HL-60/S4 (cell line): ENCODE measurements around the gene SEMA4C.

Experiments
- in situ Hi-C: fragments of 300-500 bp; cut with MboI; formaldehyde crosslinking; loops from 2 replicates; pipeline ENCODE4 v1.14.3; 2022; ENCODE audit warnings: low sequenced_read_pairs

The SEMA4C gene

DNA sequence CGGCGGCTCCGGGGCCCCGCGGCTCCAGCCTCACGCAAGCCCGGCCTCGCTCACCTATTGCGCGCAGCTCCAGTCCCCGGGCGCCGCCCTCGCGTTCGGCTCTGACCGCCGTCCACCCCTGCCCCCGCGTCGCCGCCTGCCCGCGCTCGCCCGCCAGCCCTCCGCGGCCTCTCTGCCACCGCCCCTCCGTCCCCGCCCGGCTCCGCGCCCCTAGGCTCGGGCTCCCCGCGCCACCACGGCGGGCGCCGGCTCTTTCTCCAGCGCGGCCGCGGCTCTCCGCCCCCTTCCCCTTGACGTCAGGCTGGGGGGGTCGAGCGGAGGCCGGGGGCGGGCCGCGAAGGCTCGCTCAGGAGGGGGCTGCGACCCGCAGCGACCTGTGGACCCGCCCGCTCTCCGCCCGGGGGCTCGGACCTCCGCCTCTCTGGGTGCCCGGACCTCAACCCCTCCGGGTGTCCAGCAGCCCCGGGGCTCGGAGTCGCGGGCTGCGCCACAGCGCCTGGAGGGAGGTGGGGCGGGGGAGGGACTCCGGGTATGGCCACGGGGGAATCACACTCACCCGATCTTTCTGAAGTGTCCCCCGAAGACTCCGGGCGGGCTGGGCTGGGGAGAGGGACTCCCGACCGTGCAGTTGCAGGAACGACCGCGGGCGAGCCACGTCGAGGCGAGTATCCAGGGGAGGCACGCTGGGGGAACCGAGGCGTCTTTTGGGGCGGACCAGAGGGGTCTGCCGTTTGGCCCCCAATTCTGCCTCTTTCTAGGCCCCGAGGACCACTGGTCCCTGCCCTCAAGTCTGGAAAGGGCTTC lies at the start of gene SEMA4C:
Gene SEMA4C, minus strand, starts transcription at position 259 of the 804 bp plus-strand sequence. CDS start 2,194 bp downstream, outside the sequence.
- in situ Hi-C loops, result loop anchor here (25.0 kb wide), 1 partner anchor 242 kb away; the partner anchor contains the start of gene ANKRD36

DNA sequence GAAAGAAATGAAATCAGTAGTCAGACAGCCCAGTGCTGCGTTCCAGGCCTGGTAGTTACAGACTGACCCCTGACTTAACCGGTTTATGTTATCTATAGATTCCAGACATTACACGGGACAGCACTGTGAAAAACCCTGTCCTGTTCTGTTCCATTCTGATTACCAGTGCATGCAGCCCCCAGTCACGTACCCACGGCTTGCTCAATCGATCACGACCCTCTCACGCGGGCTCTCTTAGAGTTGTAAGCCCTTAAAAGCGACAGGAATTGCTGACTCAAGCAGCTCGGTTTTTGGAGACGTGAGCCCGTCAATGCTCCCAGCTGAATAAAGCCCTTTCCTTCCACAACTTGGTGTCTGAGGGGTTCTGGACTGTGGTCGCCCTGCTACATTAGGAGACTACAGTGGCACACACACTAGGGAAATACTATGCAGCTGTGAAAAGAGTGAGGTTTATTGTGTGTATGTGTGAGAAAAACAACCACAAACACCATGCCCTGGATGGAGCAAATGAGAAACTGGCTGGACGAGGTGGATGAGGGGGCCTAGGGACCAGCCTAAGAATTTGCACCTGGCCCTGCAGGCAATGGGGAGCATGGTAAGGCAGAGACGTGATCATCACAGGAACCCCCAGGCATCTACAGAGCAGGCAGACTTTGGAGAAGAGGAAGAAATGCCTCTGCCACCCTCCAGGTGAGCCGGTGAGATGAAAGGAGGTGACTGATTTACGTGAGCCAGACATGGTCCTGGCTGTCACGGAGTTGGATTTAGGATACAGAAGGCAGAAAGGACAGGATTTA lies 49.1 kb upstream of the SEMA4C start:
- in situ Hi-C loops, result no loop called here

DNA sequence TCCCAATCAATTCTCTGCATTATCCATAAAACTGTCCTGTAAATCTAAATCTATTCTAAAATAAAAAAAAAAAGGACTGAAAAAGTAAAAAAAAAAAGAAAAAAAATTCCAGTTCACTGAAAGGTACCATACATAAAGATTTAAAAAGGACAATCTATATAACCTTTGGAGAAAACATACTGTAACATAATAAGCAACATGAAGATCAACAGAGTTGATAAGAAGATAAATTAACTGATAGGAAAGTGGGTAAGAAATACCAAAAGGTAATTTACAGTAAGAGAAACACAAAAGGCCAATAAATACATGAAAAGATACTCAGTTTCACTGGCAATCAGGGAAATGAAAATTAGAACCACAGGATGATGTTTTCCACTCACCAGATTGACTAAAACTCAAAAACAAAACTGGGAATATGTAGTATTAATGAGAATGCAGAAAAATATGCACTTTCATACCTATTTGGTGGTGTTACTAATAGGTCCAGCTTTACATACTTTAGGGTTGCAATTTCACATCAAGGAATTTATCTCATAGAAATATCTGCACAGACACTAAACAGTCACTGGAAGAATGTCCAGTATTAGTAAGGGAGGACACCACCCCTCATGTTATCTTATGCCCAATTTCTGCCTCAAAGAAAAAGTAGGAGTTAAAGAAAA lies 48.3 kb upstream of the SEMA4C start:
- in situ Hi-C loops, result no loop called here

DNA sequence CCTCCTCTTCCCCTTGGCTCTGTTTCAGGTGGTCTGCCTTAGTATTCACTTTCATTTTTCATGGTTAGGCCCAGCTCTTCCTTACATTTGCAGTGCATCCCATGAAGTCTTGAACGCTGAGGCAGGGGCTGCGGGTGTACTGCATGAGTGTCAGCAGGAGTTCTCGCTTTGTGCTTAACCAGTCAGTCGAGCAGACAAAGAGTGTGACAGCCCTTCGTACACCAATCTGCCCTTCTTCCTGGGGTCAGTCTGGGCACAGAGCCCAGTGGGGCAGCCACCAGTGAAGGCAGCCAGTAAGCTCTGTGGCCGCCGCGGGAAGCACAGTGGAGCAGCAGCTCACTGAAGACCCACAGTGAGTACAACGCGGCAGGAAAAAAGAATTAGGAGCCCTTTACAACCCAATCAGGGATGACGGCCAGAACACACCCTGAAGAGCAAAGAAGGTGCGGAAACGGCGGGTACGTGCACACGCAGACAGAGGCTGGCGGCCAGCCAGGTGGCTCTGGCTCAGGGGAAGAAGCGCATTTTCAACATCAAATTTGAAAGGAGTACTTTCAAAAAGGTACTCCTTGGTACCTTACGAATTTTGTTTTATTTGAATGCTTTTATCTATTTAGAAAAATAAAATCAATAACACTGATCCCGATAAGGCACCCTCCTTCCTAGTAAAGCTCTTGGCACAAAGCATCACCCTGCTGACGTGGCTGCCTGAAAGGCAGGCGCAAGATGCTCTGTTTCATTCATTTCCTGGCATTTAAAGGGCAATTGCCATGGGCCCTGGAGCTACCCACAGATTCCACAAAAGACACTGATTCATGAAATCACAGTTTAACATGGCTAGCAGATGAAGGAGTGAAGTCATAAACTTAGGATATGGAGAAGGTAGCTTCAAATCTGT lies 47.0 kb upstream of the SEMA4C start:
- in situ Hi-C loops, result no loop called here

GRCh38 chr2:96916156-96916630 lies 46.3 kb upstream of the SEMA4C start:
- in situ Hi-C loops, result no loop called here

- in situ Hi-C loops, result no loop called here
These were observed 44.5 kb upstream of the SEMA4C start for GRCh38 chr2:96914332-96914731.

DNA sequence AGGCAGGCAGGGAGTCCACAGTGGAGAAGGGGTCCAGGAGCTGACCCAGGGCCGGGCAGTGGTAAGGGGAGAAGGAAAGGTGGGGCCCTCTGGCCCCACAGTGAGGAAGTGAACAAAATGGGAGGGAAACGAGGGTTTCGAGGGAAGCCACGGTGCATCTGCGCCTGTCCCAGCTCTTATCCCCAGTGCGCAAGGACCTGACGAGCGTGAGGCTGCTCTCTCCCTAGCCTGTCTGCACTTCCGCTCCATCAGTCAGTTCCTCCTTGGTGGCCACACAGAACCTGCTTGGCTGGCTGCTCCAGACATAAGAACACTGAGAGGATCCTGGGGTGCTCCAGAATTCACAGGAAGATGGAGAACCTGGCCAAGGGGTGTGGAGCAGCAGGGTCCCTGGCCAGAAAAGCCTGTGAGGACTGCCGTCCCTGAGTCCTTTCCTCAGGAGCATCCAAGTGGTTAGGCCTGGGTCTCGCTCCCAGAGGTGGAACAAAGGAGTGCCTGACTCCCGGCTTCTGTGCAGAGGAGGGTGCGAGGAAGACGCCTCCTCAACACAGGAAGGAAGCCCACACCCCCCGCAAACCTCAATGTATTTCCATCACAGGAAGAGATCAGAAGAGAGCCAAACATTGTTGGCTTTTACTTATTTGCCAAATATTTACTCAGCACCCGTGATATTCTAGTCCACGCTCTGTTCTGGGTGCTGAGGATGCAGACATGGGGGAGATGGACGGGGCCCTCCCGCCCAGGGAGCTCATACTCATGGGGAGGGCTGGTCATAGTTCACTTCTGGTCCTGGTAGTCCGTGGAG lies 43.7 kb upstream of the SEMA4C start:
- in situ Hi-C loops, result no loop called here

DNA sequence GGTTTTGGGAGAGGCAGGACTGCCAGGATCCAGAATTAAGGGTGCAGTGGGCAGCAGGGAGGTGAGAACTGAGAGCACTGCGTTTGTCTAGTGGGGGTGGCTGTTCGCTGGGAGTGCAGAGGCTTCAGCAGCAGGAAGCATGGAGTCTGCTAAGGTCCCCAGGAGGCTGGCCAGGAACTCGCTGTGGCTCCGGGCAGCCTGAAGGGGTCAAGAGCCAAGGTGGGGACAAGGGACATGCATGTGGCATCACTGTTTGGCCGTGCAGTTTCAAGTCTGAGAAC lies 43.2 kb upstream of the SEMA4C start:
- in situ Hi-C loops, result no loop called here

DNA sequence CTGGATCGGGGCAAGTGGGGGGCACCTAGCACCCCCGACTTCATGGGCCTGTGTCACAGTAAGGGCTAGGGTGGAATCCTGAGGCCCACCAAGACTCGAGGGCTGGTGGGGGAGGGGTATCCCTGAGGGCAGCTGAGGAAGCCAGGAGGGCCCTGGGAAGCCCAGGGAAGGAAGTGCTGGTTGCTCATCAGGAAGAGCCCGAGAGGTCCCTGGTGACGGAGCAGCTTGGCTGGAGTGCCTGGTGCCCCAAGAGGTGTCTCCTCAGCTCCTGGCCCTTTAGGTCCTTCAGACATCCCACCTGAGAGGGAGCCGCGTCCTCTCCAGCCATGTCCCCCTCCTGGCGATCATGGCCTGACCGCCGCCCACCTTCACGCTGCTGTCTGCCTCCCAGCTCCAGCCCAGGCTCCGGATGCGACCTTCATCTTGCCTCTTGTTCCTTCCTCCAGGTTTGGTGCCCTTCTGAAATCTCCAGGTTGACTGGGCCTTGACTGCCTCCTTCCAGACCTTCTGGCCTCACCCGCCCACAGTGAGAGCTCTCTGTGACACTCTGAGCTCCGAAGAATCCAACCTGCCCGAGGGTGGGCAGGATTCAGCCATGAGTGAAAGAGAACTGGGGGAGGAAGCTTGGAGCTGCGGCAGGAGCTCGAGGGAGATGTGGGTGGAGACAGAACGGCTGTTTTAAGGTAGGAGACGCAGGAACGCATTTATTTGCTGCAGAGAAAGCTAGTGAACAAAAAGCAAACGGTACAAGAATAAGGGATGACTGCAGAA lies 42.7 kb upstream of the SEMA4C start:
- in situ Hi-C loops, result no loop called here

GRCh38 chr2:96909611-96910021 lies 39.7 kb upstream of the SEMA4C start:
- in situ Hi-C loops, result no loop called here

GRCh38 chr2:96907115-96908041 lies 37.5 kb upstream of the SEMA4C start:
- in situ Hi-C loops, result no loop called here

GRCh38 chr2:96906729-96907114 lies 36.8 kb upstream of the SEMA4C start:
- in situ Hi-C loops, result no loop called here

- in situ Hi-C loops, result no loop called here
These were observed 33.9 kb upstream of the SEMA4C start for GRCh38 chr2:96903815-96904214.

DNA sequence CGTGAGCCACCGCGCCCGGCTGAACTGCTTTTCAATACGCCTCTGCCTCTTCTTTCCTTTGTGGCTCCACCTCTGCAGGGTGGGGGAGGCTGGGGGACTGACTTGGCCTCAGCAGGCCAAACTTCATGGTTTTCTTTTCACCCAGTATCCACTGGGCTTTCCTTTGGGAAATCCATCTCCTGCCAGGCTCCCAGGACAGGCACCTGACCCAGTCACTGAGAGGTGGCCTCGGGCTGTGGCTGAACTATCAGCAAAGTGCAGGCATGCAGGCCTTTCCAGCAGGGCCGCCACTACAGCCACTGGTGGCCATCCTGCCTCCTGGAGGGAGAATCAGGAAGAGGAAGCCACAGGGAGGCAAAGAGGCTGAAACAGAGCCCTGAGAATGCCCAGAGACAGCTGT lies 33.4 kb upstream of the SEMA4C start:
- in situ Hi-C loops, result no loop called here

DNA sequence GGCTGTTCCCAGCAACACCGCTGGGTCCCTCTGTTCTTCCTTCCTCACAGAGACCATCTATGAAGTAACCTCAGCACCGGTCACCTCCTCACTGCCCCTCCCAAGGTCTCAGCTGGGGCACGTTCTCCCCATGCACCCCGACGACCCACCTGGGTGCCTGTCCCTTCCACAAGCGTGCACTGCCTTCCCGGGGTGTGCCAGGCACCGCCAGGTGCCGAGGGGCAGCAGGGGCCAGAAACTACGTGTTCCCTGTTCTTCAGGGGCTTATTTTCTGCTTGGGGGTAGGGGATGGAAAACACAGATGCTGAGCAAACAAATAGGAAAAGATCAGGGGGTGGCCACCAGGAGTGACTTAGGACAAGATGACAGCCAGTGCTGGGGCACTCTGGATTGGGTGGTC lies 30.4 kb upstream of the SEMA4C start:
- in situ Hi-C loops, result no loop called here

DNA sequence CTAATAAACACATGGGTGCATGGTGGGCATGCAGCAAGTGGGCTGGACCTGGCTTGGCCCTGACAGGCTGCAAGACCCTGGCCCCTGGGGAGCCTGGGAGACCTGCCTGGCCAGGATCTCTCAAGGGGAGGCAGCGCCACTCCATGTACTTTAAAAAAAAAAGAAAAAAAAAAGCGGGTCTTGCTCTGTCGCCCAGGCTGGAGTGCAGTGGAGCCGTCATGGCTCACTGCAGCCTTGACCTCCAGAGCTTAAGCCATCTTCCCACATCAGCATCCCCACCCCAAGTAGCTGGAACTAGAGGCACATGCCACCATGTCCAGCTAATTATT lies 29.5 kb upstream of the SEMA4C start:
- in situ Hi-C loops, result no loop called here

DNA sequence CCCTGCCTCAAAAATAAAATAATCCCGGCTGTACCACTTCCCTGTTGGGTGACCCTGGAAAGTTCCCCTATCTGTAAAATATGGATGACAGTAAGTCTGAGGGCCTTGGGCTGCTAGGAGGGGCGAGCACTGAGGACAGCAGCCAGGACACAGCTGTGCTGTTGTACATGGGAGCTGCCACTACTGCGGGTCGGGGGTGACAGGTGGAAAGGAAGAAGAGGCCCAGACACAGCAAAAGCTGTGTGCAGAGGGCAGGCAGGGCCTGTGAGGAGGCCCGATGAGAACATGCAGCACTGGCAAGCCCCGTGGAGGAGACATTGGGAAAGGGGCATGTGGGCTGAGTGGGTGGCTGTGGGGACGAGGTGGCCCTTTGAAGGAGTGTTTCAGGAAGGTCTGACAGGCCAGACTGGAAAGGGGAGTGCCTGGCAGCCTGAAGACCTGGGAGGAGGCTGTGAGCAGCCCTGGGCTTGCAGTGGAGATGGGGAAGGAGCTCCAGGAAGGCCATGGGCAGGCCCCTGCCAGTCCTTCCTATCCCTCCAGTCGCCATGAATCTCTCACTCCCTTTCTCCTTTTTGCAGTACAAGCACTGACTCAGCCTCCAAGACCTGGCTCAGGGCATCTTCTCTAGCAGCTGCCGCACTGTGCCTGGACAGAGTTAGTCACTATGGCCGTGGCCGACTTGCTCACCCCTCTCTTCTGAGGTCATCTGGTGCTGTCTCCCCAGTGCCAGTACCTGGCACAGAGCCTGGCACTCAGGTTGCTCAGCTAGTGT lies 28.9 kb upstream of the SEMA4C start:
- in situ Hi-C loops, result no loop called here
